Caco-2 (cell line): ENCODE measurements around the gene SLX4. TPM values are rescaled to one million over a fixed set of nuclear protein-coding genes. Genes with fewer than 3 reads are reported as not detected.

Source experiments
- BruUV-seq: library from RNA; stranded (reverse); fragments of 400-500 nt; replicated peaks from 2 replicates; lab custom pipeline; 2021; lab: Mats Ljungman, UMichigan
- CTCF ChIA-PET: fragments of 300-600 bp; sonication (Branson Sonifier 250); formaldehyde crosslinking; loops from one replicate; lab custom pipeline; 2022; ENCODE audit warnings: antibody characterized with exemption; lab: Charles Lee
- POLR2A ChIA-PET: fragments of 300-600 bp; sonication (Branson Sonifier 250); formaldehyde crosslinking; loops from one replicate; lab custom pipeline; 2022; ENCODE audit warnings: antibody characterized with exemption; lab: Charles Lee
- DNase-seq, 2 experiments: peaks; one replicate each; pipeline versions ENCODE4 v3.0.0 to v3.0.0-alpha.2; 2020 to 2022
- H3K27me3 ChIP-seq: replicated peaks from 2 replicates; pipeline ENCODE4 v1.6.0; 2011; ENCODE audit warnings: low read length; ENCODE audit not compliant: control insufficient read depth, insufficient read depth
- H3K36me3 ChIP-seq: 2 replicates; pipeline ENCODE4 v1.5.1; 2011; ENCODE audit warnings: low read length; ENCODE audit not compliant: control insufficient read depth, insufficient read depth
- H3K4me1 ChIP-seq: fragments of 250-450 bp; sonication (Bioruptor Pico); 2 replicates; pipeline ENCODE4 v1.5.1; 2020; ENCODE audit warnings: mild to moderate bottlenecking
- H3K4me3 ChIP-seq: 2 replicates; pipeline ENCODE4 v1.5.1; 2011; ENCODE audit warnings: low read depth, mild to moderate bottlenecking, control low read depth, low read length
- H3K9me3 ChIP-seq: fragments of 250-450 bp; sonication (Bioruptor Pico); 2 replicates; pipeline ENCODE4 v1.5.1; 2020; ENCODE audit warnings: mild to moderate bottlenecking, moderate library complexity
- H3K27ac Mint-ChIP-seq: one replicate; pipeline ENCODE4 v1.8.0; 2022; ENCODE audit warnings: mixed read lengths; ENCODE audit not compliant: unreplicated experiment
- H3K27me3 Mint-ChIP-seq: one replicate; pipeline ENCODE4 v1.8.0; 2022; ENCODE audit warnings: mixed read lengths; ENCODE audit not compliant: insufficient read depth, unreplicated experiment
- H3K36me3 Mint-ChIP-seq: one replicate; pipeline ENCODE4 v1.8.0; 2022; ENCODE audit warnings: mild to moderate bottlenecking, mixed read lengths; ENCODE audit not compliant: insufficient read depth, unreplicated experiment
- H3K4me1 Mint-ChIP-seq: one replicate; pipeline ENCODE4 v1.8.0; 2022; ENCODE audit warnings: low read depth, mixed read lengths; ENCODE audit not compliant: unreplicated experiment
- H3K4me3 Mint-ChIP-seq: one replicate; pipeline ENCODE4 v1.8.0; 2022; ENCODE audit warnings: mild to moderate bottlenecking, moderate library complexity, mixed read lengths; ENCODE audit not compliant: unreplicated experiment
- H3K9me3 Mint-ChIP-seq: one replicate; pipeline ENCODE4 v1.8.0; 2022; ENCODE audit warnings: mixed read lengths; ENCODE audit not compliant: unreplicated experiment
- CTCF ChIP-seq, 2 experiments: fragments of 200-600 bp in 1 of 2; IDR thresholded peaks; 1 replicate in 1 of 2; 2 replicates in 1 of 2; pipeline versions ENCODE4 v1.5.1 to v1.8.0; 2011 to 2022; ENCODE audit warnings: antibody characterized with exemption in 1 of 2, control low read depth in 1 of 2, inconsistent platforms in 1 of 2, low read depth in 1 of 2, low read length in 1 of 2, mild to moderate bottlenecking in 1 of 2, moderate library complexity in 1 of 2; ENCODE audit not compliant: insufficient read depth in 1 of 2, severe bottlenecking in 1 of 2, unreplicated experiment in 1 of 2
- intact Hi-C: fragments of 100-400 bp; cut with micrococcal nuclease; formaldehyde crosslinking; loops from one replicate; pipeline ENCODE4 v1.10.0; 2022; ENCODE audit not compliant: unreplicated experiment
- total RNA-seq: library from RNA; stranded (reverse); gene quantifications from 2 replicates; pipeline ENCODE4 v1.2.3, GENCODE V29; 2022

SLX4 gene
- total RNA-seq, 1 experiment from 2014 or later: 10.4 TPM

- intact Hi-C loops: no loop called here
- H3K4me1 ChIP-seq: peaks cover 32% of the 10 kb centered on the region
These were observed 40.3 kb upstream of the SLX4 start for GRCh38 chr16:3651461-3652372.

DNA sequence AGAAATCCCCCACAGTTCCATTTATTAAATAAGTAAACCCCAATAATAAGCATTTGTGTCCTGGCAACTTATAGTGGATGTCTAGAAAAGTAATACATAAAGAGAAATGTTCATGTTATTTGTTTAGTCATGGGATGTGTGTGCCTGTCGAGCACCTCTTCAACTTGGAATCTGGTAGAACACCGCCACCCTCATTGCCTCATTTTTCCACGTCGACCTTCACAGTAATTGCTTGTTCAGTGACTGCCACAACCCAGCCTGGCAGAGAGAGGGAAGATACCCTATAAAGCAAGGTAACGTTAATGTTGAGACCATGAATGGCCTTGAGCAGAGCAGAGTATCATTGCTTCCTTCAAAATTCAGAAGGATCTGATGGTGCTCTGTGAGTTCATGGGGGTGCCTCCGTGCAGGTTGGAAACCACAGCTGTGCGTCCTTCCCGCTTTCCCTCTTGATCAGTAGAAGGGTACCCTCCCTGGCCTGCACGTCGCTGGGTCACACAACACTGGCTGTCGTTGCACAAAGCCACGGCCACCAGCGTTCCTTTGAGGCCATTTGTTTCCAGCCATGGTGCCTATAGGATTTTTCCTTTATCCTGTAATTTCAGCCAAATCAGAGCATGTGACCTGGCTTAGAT is 39.3 kb upstream of the SLX4 start:
- Mint-ChIP-seq H3K27ac (no peak overlapping the region), H3K36me3 (peaks cover 57% of the 10 kb centered on the region), H3K4me3 (no peak overlapping the region), H3K9me3 (no peaks in the 10 kb centered on the region), H3K4me1 (peaks cover 23% of the 10 kb centered on the region), H3K27me3 (no peaks in the 10 kb centered on the region)
- intact Hi-C loops: no loop called here
- TF ChIP-seq CTCF (IDR thresholded peaks at IDR 0.05; ENCODE audit: insufficient read depth in 1 of 2, low read depth in 1 of 2, low read length in 1 of 2, severe bottlenecking in 1 of 2, unreplicated experiment in 1 of 2): no peak
- ChIA-PET CTCF (no interaction called here), POLR2A (no interaction called here)
- Histone ChIP-seq H3K27me3 (no peaks in the 10 kb centered on the region), H3K4me1 (peaks cover 35% of the 10 kb centered on the region), H3K9me3 (no peaks in the 10 kb centered on the region), H3K36me3 (peaks cover 3% of the 10 kb centered on the region), H3K4me3 (no peak overlapping the region)
- no TSS peak for BruUV-seq
- no peak for DNase-seq

More at GRCh38 chr16:3651461-3652372, 40.3 kb upstream of the SLX4 start:
- Histone ChIP-seq H3K36me3 (peaks cover 3% of the 10 kb centered on the region), H3K27me3 (no peaks in the 10 kb centered on the region), H3K9me3 (no peaks in the 10 kb centered on the region), H3K4me3 (no peak overlapping the region)
- no peak for TF ChIP-seq CTCF (IDR thresholded peaks at IDR 0.05; ENCODE audit: insufficient read depth in 1 of 2, low read depth in 1 of 2, low read length in 1 of 2, severe bottlenecking in 1 of 2, unreplicated experiment in 1 of 2)
- Mint-ChIP-seq H3K4me1 (peaks cover 14% of the 10 kb centered on the region), H3K36me3 (peaks cover 56% of the 10 kb centered on the region), H3K27me3 (no peaks in the 10 kb centered on the region), H3K4me3 (no peak overlapping the region), H3K9me3 (no peaks in the 10 kb centered on the region), H3K27ac (peak overlapping the region; percentile 51)
- ChIA-PET POLR2A (no interaction called here), CTCF (interaction anchor here (0.5 kb wide), 1 partner anchor 32 kb away, joined by 7 read pairs; no protein-coding TSS in a partner anchor)
- DNase-seq: no peak
- no TSS peak for BruUV-seq

DNA sequence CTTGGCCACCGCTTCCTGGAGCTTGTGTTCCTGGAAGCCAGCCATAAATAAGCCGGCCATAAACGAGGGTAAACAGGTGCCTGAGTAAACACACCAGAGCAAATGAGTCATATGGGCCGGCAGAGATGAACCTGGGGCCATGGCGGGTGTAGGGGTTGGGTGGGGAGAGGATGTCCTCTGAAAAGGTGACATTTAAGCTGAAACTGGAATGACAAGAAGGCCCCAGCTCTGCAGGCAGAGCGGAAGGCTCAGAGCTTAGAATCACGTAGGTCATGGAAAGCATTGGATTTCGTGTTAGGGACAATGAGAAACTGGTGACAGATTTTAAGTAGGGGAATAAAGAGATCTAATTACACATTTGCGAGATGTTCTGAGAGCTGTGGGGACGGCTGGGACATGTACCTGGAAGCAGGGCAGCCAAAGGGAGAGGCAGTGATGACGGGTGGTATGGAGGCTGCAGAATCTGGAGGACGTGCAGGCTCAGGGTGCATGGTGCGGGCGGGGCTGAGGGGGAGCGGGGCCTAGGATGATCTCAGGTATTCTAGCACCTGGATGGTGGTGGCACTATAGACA is 35.0 kb upstream of the SLX4 start:
- intact Hi-C loops: loop anchor here (1.0 kb wide), 1 partner anchor 8 kb away; the partner anchor contains the start of gene DNASE1
- H3K9me3 Mint-ChIP-seq: no peaks in the 10 kb centered on the region

More for the DNA sequence above, 35.0 kb upstream of the SLX4 start:
- Histone ChIP-seq H3K27me3 (no peaks in the 10 kb centered on the region), H3K4me1 (peaks cover 35% of the 10 kb centered on the region), H3K9me3 (no peaks in the 10 kb centered on the region), H3K4me3 (no peak overlapping the region), H3K36me3 (peaks cover 1% of the 10 kb centered on the region)
- Mint-ChIP-seq H3K4me1 (peaks cover 23% of the 10 kb centered on the region), H3K4me3 (peak overlapping the region; percentile 27), H3K36me3 (peaks cover 29% of the 10 kb centered on the region), H3K27me3 (no peaks in the 10 kb centered on the region), H3K27ac (peak overlapping the region; percentile 74)
- TF ChIP-seq CTCF (IDR thresholded peaks at IDR 0.05; ENCODE audit: insufficient read depth in 1 of 2, low read depth in 1 of 2, low read length in 1 of 2, severe bottlenecking in 1 of 2, unreplicated experiment in 1 of 2): no peak
- POLR2A ChIA-PET: interaction anchor here (0.7 kb wide), 1 partner anchor 70 kb away, joined by 3 read pairs; no protein-coding TSS in a partner anchor
- no TSS peak for BruUV-seq
- DNase-seq: peak; percentile 66 to 85
- CTCF ChIA-PET: no interaction called here
